ENCODE results near the gene OSBPL5.

The OSBPL5 gene

DNA sequence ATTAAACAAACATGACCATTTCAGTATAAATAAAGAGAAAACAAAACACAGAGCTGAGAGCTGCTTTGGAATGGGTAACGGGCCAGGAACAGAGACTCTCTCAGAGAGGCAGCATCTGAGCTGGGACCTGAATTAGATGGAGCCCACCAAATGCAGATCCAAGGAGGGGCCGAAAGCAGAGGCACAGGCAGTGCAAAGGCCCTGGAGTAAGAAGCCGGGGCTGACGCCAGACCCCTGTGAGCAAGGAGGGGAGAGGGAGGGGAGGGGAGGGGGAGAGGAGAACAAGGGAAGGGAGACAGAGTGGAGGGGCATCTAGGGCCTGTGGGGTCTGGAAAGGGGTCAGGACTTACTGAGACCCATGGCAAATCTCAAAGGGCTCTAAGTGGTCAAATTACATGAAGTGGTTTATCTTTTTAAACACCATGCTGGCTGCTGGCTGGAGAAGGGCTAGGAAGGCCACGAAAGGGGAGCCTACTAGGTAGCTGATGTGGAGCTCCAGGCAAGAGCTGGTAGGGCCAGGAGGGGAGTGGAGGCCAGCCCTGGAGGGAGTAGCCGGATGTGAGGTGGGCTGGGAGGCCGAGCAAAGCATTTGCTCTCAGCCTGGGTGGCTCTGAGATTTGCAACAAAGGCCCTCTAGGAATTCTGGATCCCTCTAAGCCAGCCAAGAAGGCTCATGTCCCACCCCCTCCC lies 3.2 kb downstream of the OSBPL5 start:
- no peak for DNase-seq

DNA sequence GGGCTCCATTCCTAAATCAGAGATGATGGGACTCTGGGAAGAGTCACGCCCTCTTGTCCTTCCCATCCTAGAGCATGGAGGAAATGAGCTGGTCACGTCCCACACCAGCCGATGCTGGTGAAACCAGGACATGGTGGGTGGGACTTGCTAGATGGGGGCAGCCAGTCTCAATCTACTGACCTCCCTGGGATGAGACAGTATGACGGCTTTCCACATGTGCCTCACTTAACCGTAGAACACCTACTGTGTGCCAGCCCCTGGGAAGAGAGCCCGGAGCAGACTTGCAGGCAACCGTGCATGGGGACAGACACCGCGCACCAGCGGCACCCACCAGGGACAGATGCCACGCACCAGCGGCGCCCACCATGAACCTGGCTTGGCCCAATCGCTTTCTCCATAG lies 3.8 kb downstream of the OSBPL5 start:
- DNase-seq, result no peak

- DNase-seq, result peak; percentile 84
Measured at GRCh38 chr11:3160252-3161031, 4.7 kb downstream of the OSBPL5 start.

DNA sequence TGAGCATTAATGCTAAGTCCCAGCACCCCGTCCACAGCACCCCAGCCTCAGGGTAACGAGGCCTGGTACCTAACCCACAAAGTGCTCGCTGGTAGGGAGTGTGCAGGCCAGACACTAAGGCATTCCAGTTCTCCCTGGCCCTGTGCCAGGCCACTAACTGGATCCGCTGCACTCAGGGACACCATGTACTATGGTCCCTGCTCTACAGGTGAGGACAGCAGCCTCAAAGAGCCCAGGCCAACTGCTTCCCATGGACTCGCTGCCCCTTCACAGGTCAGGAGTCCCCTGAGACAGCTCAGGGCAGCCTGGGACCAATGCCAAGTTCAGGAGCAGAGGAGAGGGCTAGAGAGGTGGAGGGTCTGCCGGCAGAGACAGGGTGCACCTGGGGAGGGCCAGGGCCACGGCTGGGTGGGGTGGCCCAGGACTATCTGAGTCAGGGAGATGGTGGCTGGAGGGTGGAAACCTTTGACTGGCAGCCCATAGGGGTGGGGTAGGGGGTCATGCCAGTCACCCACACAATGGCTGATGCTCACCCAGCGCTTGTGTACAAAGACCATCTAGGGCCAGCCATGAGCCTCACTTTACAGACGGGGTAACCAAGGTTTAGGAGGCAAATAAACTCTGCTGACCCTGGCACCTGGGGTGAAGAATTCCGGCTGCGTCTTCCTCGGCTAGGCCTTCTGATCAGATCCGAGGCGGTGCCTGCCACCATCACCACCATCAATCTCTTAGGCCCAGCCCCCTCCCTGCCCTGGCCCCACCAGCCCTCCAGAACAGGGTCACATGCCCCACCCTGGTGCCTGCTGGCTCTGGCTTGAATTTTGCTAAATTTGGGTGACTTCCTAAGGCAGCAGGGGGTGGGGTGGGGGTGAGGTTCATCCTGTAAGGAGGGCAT lies 5.6 kb downstream of the OSBPL5 start:
- no peak for DNase-seq

DNA sequence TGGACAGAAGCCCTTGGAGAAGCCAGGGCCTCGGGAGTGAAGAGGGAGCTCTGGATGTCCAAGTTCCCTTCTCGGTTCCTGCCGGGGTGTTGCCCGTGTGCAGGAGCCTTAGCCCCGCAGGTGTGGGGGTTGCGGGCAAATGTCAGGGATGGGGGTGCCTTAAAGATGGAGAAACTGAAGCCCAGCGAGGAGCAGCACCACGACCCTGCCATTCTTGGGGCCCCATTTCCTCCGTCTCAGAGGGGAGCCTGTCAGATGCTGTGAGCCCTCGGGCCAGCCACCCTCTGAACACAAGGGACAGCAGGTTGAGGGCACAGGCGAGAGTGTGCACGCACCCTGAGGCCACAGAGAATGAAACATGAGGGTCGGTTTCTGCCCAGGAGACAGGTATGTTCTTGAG lies 6.3 kb downstream of the OSBPL5 start:
- no peak for DNase-seq

DNA sequence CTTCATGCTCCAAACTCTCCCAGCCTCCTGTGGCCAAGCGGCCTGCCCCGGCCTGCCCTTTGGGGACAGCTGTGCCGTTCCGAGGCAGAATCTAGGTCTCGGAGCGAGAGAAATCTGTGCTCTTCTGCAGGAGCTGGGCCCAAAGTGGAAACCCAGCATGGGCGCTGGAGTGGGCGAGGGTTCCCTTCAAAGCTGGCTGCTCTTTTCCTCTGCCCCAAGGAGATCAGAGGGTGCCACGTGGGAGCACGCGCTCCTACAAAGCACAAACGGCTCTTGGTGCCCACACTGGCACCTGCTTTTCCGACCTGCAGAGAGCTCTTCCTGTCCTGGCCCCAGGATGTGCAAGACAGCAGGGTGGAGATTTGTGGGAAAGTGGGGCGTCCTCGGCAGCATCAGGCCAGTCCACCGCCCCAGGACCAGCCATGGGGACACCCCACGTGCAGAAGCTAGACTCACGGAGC lies 6.9 kb downstream of the OSBPL5 start:
- DNase-seq, result no peak

DNA sequence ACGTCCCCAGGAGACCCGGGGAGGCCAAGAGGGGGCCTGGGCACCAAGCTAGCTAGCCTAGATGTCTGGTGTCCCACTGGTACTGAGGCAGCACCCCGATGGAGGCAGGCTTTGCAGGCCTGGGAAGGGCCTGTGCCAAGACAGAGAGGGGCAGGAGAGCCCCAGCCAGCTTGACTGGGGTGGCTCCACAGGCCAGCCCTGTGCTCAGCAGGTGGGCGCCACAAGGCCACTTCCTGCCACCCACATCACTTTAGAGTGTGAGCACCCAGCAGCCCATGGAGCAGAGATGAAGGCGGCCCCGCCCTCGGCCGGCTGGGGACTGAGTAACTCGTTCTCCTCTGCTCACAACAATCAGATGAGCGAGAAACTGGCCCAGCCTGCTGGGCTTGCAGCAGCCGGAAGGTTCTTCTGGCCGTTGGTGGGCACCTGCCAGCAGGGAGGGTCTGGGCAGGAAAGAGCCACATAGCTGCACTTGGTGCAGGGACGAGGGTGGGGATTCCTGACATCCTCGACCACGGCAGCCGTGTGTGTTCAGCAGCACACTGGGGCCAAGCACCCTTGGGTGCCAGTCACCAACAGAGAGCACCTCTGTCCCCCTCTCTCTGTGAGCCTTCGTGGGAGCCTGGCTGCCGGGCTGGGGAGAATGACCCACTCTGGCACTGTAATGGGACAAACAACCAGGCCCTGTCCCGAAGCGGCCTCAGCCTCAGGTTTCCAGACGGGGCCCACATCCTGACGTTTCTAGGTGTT lies 7.6 kb downstream of the OSBPL5 start:
- DNase-seq, result no peak

DNA sequence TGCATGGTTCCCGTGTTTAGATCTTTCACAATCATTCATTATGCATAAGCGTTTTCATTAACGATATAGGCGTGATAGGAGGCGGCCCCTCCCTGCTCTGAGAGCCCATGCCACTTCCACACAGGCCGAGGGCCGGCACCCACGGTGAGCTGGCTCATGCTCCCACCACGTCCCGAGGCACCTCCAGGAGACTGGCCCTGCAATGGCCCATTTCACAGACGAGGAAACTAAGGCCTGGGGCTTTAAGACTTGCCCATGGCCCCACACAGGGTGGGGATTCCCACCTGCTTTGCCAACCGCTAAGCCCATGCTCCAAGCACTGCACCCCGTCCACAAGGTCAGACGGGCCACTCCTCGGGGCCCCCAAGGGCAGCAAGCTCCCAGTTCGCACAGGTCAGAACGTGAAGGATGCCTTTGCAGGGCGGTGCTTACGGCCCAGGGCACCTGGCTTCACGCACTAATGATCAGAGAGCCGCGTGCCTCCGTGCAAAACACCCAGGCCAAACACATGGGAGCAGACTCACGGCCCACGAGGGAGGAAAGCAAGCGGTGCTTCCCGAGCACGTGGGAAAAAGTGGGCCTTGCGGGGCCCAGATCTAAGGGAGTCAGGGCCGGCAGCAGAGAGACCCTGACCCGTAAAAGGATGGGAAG lies 8.3 kb downstream of the OSBPL5 start:
- DNase-seq, result no peak

DNA sequence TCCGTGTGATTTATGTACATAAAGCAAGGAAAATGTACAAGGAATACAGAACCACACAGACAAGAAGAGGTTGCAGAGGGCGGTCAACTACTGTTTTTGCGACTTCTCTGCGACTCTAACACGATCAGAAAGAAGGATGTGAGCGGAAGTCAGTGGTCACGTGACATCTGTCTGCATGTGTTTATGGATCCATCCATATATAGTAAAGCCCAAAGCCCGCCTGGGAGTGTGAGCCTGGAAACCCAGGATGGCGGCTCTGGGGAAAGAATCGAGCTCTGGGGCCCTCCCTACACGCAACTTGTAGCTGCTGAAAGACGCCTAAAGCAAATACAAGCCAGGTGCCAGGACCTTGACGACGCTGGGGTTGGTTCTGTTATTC lies 8.8 kb downstream of the OSBPL5 start:
- DNase-seq, result no peak

GRCh38 chr11:3155691-3156258 lies 9.3 kb downstream of the OSBPL5 start:
- DNase-seq, result no peak

GRCh38 chr11:3155216-3155615 lies 9.9 kb downstream of the OSBPL5 start:
- DNase-seq, result no peak

- DNase-seq, result no peak
Measured at GRCh38 chr11:3154001-3154599, 11.0 kb downstream of the OSBPL5 start.

DNA sequence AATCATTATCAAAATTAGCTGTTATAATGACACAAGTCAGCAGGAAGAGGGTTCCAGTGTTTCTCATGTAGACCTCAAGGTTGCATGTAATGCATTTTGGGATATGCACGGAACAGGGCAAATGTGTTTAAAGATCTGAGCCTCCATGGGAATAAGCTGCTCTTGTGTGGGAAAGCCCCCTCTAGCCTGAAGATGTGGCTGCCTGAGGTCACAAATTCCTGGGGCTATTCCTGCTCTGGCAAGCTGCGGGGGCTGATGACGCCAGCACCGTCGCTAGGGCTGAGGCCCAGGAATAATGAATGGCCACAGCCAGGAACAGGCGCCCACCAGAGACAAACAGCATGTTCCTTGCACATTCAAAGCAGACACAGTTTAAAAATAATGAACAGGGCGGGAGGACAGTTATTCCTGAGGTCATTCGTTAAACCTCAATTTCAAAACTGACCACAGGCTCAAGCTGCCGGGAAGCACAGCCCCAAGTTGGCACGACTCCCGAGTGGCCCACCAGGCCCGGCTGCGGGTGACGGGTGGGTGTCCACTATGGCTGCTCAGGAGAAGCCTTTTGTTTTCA lies 11.7 kb downstream of the OSBPL5 start:
- no peak for DNase-seq

DNA sequence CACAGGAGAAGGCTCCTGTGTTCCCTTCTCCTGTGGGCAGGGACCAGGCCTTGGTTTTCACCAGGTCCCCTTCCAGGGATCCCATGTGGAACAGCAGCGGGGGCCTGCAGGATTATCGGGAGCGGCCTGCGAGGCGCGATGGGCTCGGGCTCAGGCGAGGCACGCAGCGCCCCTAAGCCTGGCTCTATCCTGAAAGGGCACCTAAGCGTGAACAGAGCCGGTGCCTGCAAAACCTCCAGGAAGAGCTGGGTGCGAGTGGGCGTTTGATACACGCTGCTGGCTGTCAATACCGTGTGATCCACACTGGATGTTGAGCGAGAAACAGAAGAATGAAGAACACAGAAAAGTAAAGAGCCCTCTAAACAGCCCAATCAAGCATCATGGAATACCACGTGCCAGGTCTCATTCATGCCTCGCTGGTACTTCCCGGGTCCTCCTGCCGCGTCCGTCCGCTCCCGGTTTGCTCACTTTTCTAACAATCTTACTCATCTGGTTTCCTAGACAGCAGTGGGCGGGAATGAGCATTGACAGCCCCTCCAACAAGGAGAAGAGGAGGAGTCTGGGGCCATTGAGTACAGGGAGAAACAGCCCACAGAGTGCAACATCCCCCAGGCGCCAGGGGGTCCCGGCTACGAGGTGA lies 12.5 kb downstream of the OSBPL5 start:
- DNase-seq, result no peak

DNA sequence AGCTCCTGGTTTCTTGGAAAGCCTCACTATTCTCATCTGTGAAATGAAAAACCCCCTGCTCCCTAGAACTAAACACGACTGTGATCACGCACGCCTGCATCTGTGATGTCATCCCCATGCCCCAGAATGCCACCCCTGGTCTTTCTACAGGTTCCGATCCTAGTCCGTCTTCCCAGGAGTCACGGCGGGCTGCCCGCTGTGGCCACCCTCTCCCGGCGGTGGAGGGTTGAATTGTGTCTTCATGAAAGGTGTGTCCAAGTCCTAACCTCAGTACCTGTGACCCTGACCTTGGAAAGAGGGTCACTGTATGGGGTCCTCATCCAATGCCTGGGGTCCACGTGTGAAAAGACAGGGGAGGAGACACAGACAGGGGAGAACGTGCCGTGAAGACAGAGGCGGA lies 14.4 kb downstream of the OSBPL5 start:
- no peak for DNase-seq

DNA sequence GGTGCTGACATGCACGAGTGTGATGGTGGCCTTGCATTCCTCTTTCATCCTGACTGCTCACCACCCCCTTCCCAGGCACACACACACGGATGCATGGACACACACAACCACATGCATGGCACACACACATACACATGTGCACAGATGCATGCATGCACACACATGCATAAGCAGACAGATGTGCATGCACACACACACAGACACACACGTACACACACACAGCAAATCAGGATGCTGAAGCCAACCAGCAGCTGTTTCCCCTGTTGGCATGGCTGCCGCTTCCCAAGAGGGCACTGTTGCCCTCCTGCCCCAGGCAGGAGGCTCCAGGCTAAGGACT lies 15.3 kb downstream of the OSBPL5 start:
- no peak for DNase-seq

- no peak for DNase-seq
Measured at GRCh38 chr11:3148990-3149851, 15.9 kb downstream of the OSBPL5 start.

GRCh38 chr11:3148255-3148989 lies 16.7 kb downstream of the OSBPL5 start:
- DNase-seq, result no peak

- no peak for DNase-seq
Measured at GRCh38 chr11:3147626-3148025, 17.5 kb downstream of the OSBPL5 start.
